Left cardiac atrium (tissue), 4 donors: ENCODE results near the gene SLA2. TPM values are rescaled to one million over a fixed set of nuclear protein-coding genes. Genes with fewer than 3 reads are reported as not detected.
"Not testable (repeated sequence)": the region's sequence is repeated elsewhere in the genome, so short reads cannot be mapped to it uniquely, and the experiment has no call there.

Experiments
- ATAC-seq, 2 donors: fragments of 200-7000 bp; cut with Tn5 transposase; one replicate each; pipeline ENCODE4 v1.9.1; 2020; ENCODE audit warnings: mild to moderate bottlenecking in 2 of 2, moderate library complexity in 2 of 2
- DNase-seq: peaks from one replicate; pipeline ENCODE4 v3.0.0-alpha.2; 2020
- intact Hi-C, 2 donors: fragments of 100-400 bp; cut with DNase I; formaldehyde crosslinking; loops; one replicate each; pipeline versions ENCODE4 v1.14.1 to v1.15.1; 2022 to 2023
- long read RNA-seq: library from polyadenylated mRNA; unstranded; transcript quantifications from one replicate; pipeline ENCODE4 v2.0.0, GENCODE V29; 2021
- total RNA-seq, 2 donors: library from RNA; stranded (reverse); fragmentation: NEBNext Ultra II Directional; extraction: Animal tissue kit (Norgen Biotek cat#: 25700); gene quantifications; one replicate each; pipeline ENCODE4 v1.2.1, GENCODE V29; 2021
- donor health status: DM: no; HTN: yes; CAD: no.
- donor health status: DM: no; HTN: yes; CAD: no; lungs with severe emphysema.
- donor health status: DM: yes; HTN: yes; CAD: no.
- donor health status: Dilated cardiomyopathy.

Gene SLA2
- under 1 TPM; 0.37 to 0.56 TPM for total RNA-seq
- long read RNA-seq: 0 reads

GRCh38 chr20:36645998-36646397 is at the start of gene SLA2:
SLA2 (minus strand) TSS chr20:36646196; CDS start chr20:36641335, 4,861 bp downstream.
- DNase-seq: peak; percentile 26
- intact Hi-C loops: no loop called here
- ATAC-seq: peak; percentile 45 to 74

GRCh38 chr20:36695467-36695866 is 49.5 kb upstream of the SLA2 start:
- intact Hi-C loops, ATAC-seq, DNase-seq: not testable (repeated sequence)

GRCh38 chr20:36688630-36689029 is 42.6 kb upstream of the SLA2 start:
- intact Hi-C loops: no loop called here

GRCh38 chr20:36687850-36688249 is 41.9 kb upstream of the SLA2 start:
- intact Hi-C loops: no loop called here
- DNase-seq: no peak
- ATAC-seq: no peak

More at GRCh38 chr20:36688630-36689029, 42.6 kb upstream of the SLA2 start:
- DNase-seq: no peak
- no peak for ATAC-seq

GRCh38 chr20:36686944-36687343 is 40.9 kb upstream of the SLA2 start:
- intact Hi-C loops: no loop called here
- ATAC-seq (peak in 1 of 2 donors; percentile 40), DNase-seq (no peak)

- intact Hi-C loops: no loop called here
- DNase-seq: no peak
Observed at GRCh38 chr20:36686504-36686903, 40.5 kb upstream of the SLA2 start.

GRCh38 chr20:36684747-36685146 is 38.8 kb upstream of the SLA2 start:
- no peak for ATAC-seq
- intact Hi-C loops: no loop called here
- no peak for DNase-seq

More at GRCh38 chr20:36686504-36686903, 40.5 kb upstream of the SLA2 start:
- peak; percentile 38 to 67 for ATAC-seq

- intact Hi-C loops: no loop called here
- DNase-seq: no peak
- no peak for ATAC-seq
Observed at GRCh38 chr20:36682311-36682710, 36.3 kb upstream of the SLA2 start.

- intact Hi-C loops: no loop called here
- ATAC-seq: no peak
- DNase-seq: no peak
Observed at GRCh38 chr20:36677422-36677771, 31.4 kb upstream of the SLA2 start.

GRCh38 chr20:36676701-36677421 is 30.9 kb upstream of the SLA2 start:
- intact Hi-C loops: no loop called here
- peak in 1 of 2 donors; percentile 33 for ATAC-seq
- no peak for DNase-seq

- DNase-seq, intact Hi-C loops, ATAC-seq: not testable (repeated sequence)
Observed at GRCh38 chr20:36675545-36675944, 29.5 kb upstream of the SLA2 start.

GRCh38 chr20:36672991-36673390 is 27.0 kb upstream of the SLA2 start:
- no peak for ATAC-seq
- intact Hi-C loops: no loop called here
- no peak for DNase-seq

- ATAC-seq: no peak
- intact Hi-C loops: no loop called here
- DNase-seq: no peak
Observed at GRCh38 chr20:36670665-36671357, 24.8 kb upstream of the SLA2 start.

GRCh38 chr20:36666181-36666740 is 20.3 kb upstream of the SLA2 start:
- DNase-seq (no peak), ATAC-seq (no peak)
- intact Hi-C loops: no loop called here

GRCh38 chr20:36663031-36663430 is 17.0 kb upstream of the SLA2 start:
- DNase-seq (no peak), ATAC-seq (no peak)
- intact Hi-C loops: no loop called here

GRCh38 chr20:36658300-36658699 is 12.3 kb upstream of the SLA2 start:
- DNase-seq (no peak), ATAC-seq (no peak)
- intact Hi-C loops: no loop called here

GRCh38 chr20:36656733-36657132 is 10.7 kb upstream of the SLA2 start:
- intact Hi-C loops: no loop called here
- ATAC-seq (no peak), DNase-seq (no peak)

- peak in 1 of 2 donors; percentile 35 for ATAC-seq
- intact Hi-C loops: no loop called here
- DNase-seq: no peak
Observed at GRCh38 chr20:36655004-36655403, 9.0 kb upstream of the SLA2 start.

GRCh38 chr20:36654506-36654905 is 8.5 kb upstream of the SLA2 start:
- DNase-seq: no peak
- ATAC-seq: no peak
- intact Hi-C loops: no loop called here

GRCh38 chr20:36653456-36653855 is 7.5 kb upstream of the SLA2 start:
- intact Hi-C loops: no loop called here
- no peak for DNase-seq
- no peak for ATAC-seq
